ENCODE results near the gene TPM3.

The TPM3 gene

GRCh38 chr1:154225370-154225769 lies 33.5 kb upstream of the TPM3 start:
- H3K14ac ChIP-seq (ENCODE audit: low read length): no peak overlapping the region
- peaks cover 10% of the 10 kb centered on the region for H3K79me2 ChIP-seq (ENCODE audit: control insufficient read depth, insufficient read depth, low read length, poor library complexity)
- H4K12ac ChIP-seq (ENCODE audit: low read depth, low read length): no peak overlapping the region
- no peaks in the 10 kb centered on the region for H3K27me3 ChIP-seq (ENCODE audit: insufficient read depth, low read length)
- H2BK5ac ChIP-seq (ENCODE audit: low read depth, low read length, poor library complexity): no peak overlapping the region
- H3K79me1 ChIP-seq (ENCODE audit: low read length): peaks cover 8% of the 10 kb centered on the region
- no peak overlapping the region for H2AK5ac ChIP-seq (ENCODE audit: low read length)
- H3K4me1 ChIP-seq (ENCODE audit: control insufficient read depth in 1 of 2, insufficient read depth in 2 of 2, low read length in 2 of 2): no peaks in the 10 kb centered on the region
- H3K36me3 ChIP-seq (ENCODE audit: control insufficient read depth in 1 of 2, insufficient read depth in 2 of 2, low read length in 2 of 2): peaks cover 24 to 39% of the 10 kb centered on the region in 2 experiments
- no peak for DNase-seq
- H3K4ac ChIP-seq (ENCODE audit: low read depth, low read length): peak overlapping the region; percentile 70
- no peak overlapping the region for H4K8ac ChIP-seq (ENCODE audit: low read depth, low read length)
- no peak overlapping the region for H3K23ac ChIP-seq (ENCODE audit: low read length)
- no peaks in the 10 kb centered on the region for H3K9me3 ChIP-seq (ENCODE audit: insufficient read depth, low read depth, low read length)
- WGBS (ENCODE audit: extremely low coverage, insufficient coverage, insufficient read length): no CpG with 5 or more reads among the region's 2 CpGs
- H3K18ac ChIP-seq (ENCODE audit: low read length): no peak overlapping the region
- no peak overlapping the region for H2BK120ac ChIP-seq (ENCODE audit: insufficient read depth, low read length, poor library complexity)
- no peak overlapping the region for H2BK12ac ChIP-seq (ENCODE audit: low read length)
- no peak overlapping the region for H3K4me2 ChIP-seq (ENCODE audit: low read length)
- H3K9ac ChIP-seq (ENCODE audit: low read length): no peak overlapping the region
- H4K91ac ChIP-seq (ENCODE audit: low read depth, low read length): no peak overlapping the region
- H2AFZ ChIP-seq (ENCODE audit: insufficient read depth, low read length, poor library complexity): no peak overlapping the region
- H3K4me3 ChIP-seq (ENCODE audit: low read depth, low read length): no peak overlapping the region
- H3K27ac ChIP-seq (ENCODE audit: low read depth, low read length): no peak overlapping the region

- peaks cover 13% of the 10 kb centered on the region for H3K79me1 ChIP-seq (ENCODE audit: low read length)
- H4K8ac ChIP-seq (ENCODE audit: low read depth, low read length): no peak overlapping the region
- no peak overlapping the region for H3K9ac ChIP-seq (ENCODE audit: low read length)
- no peak overlapping the region for H3K4ac ChIP-seq (ENCODE audit: low read depth, low read length)
- no peak overlapping the region for H4K91ac ChIP-seq (ENCODE audit: low read depth, low read length)
- no peak overlapping the region for H2BK5ac ChIP-seq (ENCODE audit: low read depth, low read length, poor library complexity)
- no peak overlapping the region for H3K14ac ChIP-seq (ENCODE audit: low read length)
- WGBS (ENCODE audit: extremely low coverage, insufficient coverage, insufficient read length): no CpG with 5 or more reads among the region's 2 CpGs
- no peaks in the 10 kb centered on the region for H3K27me3 ChIP-seq (ENCODE audit: insufficient read depth, low read length)
- no peak for DNase-seq
- H2BK120ac ChIP-seq (ENCODE audit: insufficient read depth, low read length, poor library complexity): no peak overlapping the region
- peaks cover 20% of the 10 kb centered on the region for H3K79me2 ChIP-seq (ENCODE audit: control insufficient read depth, insufficient read depth, low read length, poor library complexity)
- no peak overlapping the region for H2AK5ac ChIP-seq (ENCODE audit: low read length)
- peaks cover 2 to 4% of the 10 kb centered on the region in 2 experiments for H3K4me1 ChIP-seq (ENCODE audit: control insufficient read depth in 1 of 2, insufficient read depth in 2 of 2, low read length in 2 of 2)
- H3K4me2 ChIP-seq (ENCODE audit: low read length): no peak overlapping the region
- H3K27ac ChIP-seq (ENCODE audit: low read depth, low read length): no peak overlapping the region
- peaks cover 16 to 27% of the 10 kb centered on the region in 2 experiments for H3K36me3 ChIP-seq (ENCODE audit: control insufficient read depth in 1 of 2, insufficient read depth in 2 of 2, low read length in 2 of 2)
- no peak overlapping the region for H2AFZ ChIP-seq (ENCODE audit: insufficient read depth, low read length, poor library complexity)
- H3K18ac ChIP-seq (ENCODE audit: low read length): no peak overlapping the region
- H3K23ac ChIP-seq (ENCODE audit: low read length): no peak overlapping the region
- H3K4me3 ChIP-seq (ENCODE audit: low read depth, low read length): no peak overlapping the region
- no peak overlapping the region for H2BK12ac ChIP-seq (ENCODE audit: low read length)
- no peak overlapping the region for H4K12ac ChIP-seq (ENCODE audit: low read depth, low read length)
- no peaks in the 10 kb centered on the region for H3K9me3 ChIP-seq (ENCODE audit: insufficient read depth, low read depth, low read length)
Measured at GRCh38 chr1:154223621-154224020, 31.7 kb upstream of the TPM3 start.

GRCh38 chr1:154222918-154223317 lies 31.0 kb upstream of the TPM3 start:
- peaks cover 13% of the 10 kb centered on the region for H3K79me1 ChIP-seq (ENCODE audit: low read length)
- H3K9me3 ChIP-seq (ENCODE audit: insufficient read depth, low read depth, low read length): no peaks in the 10 kb centered on the region
- H3K36me3 ChIP-seq (ENCODE audit: control insufficient read depth in 1 of 2, insufficient read depth in 2 of 2, low read length in 2 of 2): peaks cover 11 to 25% of the 10 kb centered on the region in 2 experiments
- H3K23ac ChIP-seq (ENCODE audit: low read length): no peak overlapping the region
- no peak overlapping the region for H3K14ac ChIP-seq (ENCODE audit: low read length)
- H3K18ac ChIP-seq (ENCODE audit: low read length): no peak overlapping the region
- H2BK12ac ChIP-seq (ENCODE audit: low read length): no peak overlapping the region
- H4K91ac ChIP-seq (ENCODE audit: low read depth, low read length): no peak overlapping the region
- no peak overlapping the region for H3K4me3 ChIP-seq (ENCODE audit: low read depth, low read length)
- H3K27me3 ChIP-seq (ENCODE audit: insufficient read depth, low read length): no peaks in the 10 kb centered on the region
- WGBS (ENCODE audit: extremely low coverage, insufficient coverage, insufficient read length): no CpG with 5 or more reads among the region's 1 CpG
- H4K12ac ChIP-seq (ENCODE audit: low read depth, low read length): no peak overlapping the region
- peak overlapping the region; percentile 22 for H3K4me2 ChIP-seq (ENCODE audit: low read length)
- peaks cover 20% of the 10 kb centered on the region for H3K79me2 ChIP-seq (ENCODE audit: control insufficient read depth, insufficient read depth, low read length, poor library complexity)
- H2BK5ac ChIP-seq (ENCODE audit: low read depth, low read length, poor library complexity): no peak overlapping the region
- peak overlapping the region; percentile 66 for H3K4ac ChIP-seq (ENCODE audit: low read depth, low read length)
- no peak overlapping the region for H2BK120ac ChIP-seq (ENCODE audit: insufficient read depth, low read length, poor library complexity)
- H2AK5ac ChIP-seq (ENCODE audit: low read length): no peak overlapping the region
- H4K8ac ChIP-seq (ENCODE audit: low read depth, low read length): no peak overlapping the region
- peaks cover 2 to 4% of the 10 kb centered on the region in 2 experiments for H3K4me1 ChIP-seq (ENCODE audit: control insufficient read depth in 1 of 2, insufficient read depth in 2 of 2, low read length in 2 of 2)
- DNase-seq: no peak
- H3K9ac ChIP-seq (ENCODE audit: low read length): no peak overlapping the region
- no peak overlapping the region for H3K27ac ChIP-seq (ENCODE audit: low read depth, low read length)
- no peak overlapping the region for H2AFZ ChIP-seq (ENCODE audit: insufficient read depth, low read length, poor library complexity)

DNA sequence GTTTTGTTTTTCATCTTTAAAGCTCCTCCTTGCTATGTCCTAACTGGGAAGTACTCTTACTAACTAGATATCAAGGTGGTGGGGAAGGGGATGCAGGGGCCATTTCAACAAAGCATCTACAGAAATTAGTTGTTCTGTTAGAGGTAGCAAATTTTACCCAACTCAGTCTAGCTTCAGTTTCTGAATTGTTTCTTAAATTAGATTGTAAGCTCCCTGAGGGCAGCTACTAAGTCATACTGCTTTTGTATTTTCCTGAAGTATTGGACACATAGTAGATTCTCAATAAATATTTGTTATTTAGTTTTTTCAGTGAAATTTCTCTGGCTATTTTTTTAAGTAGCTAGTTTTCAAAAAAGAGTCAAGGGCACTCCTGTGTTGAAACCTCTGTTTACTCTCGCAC lies 30.6 kb upstream of the TPM3 start:
- Histone ChIP-seq H2BK5ac (ENCODE audit: low read depth, low read length, poor library complexity) (no peak overlapping the region), H3K79me1 (ENCODE audit: low read length) (peaks cover 13% of the 10 kb centered on the region), H2BK120ac (ENCODE audit: insufficient read depth, low read length, poor library complexity) (no peak overlapping the region), H3K9me3 (ENCODE audit: insufficient read depth, low read depth, low read length) (no peaks in the 10 kb centered on the region), H4K12ac (ENCODE audit: low read depth, low read length) (no peak overlapping the region), H3K79me2 (ENCODE audit: control insufficient read depth, insufficient read depth, low read length, poor library complexity) (peaks cover 20% of the 10 kb centered on the region), H3K4me3 (ENCODE audit: low read depth, low read length) (no peak overlapping the region), H3K23ac (ENCODE audit: low read length) (no peak overlapping the region), H2BK12ac (ENCODE audit: low read length) (no peak overlapping the region), H3K4me1 (ENCODE audit: control insufficient read depth in 1 of 2, insufficient read depth in 2 of 2, low read length in 2 of 2) (peaks cover 2 to 4% of the 10 kb centered on the region in 2 experiments), H2AFZ (ENCODE audit: insufficient read depth, low read length, poor library complexity) (no peak overlapping the region), H4K8ac (ENCODE audit: low read depth, low read length) (no peak overlapping the region), H2AK5ac (ENCODE audit: low read length) (no peak overlapping the region), H4K91ac (ENCODE audit: low read depth, low read length) (no peak overlapping the region), H3K4ac (ENCODE audit: low read depth, low read length) (peak overlapping the region; percentile 91), H3K27ac (ENCODE audit: low read depth, low read length) (no peak overlapping the region), H3K9ac (ENCODE audit: low read length) (no peak overlapping the region), H3K27me3 (ENCODE audit: insufficient read depth, low read length) (no peaks in the 10 kb centered on the region), H3K14ac (ENCODE audit: low read length) (no peak overlapping the region), H3K4me2 (ENCODE audit: low read length) (peak overlapping the region; percentile 44), H3K18ac (ENCODE audit: low read length) (no peak overlapping the region), H3K36me3 (ENCODE audit: control insufficient read depth in 1 of 2, insufficient read depth in 2 of 2, low read length in 2 of 2) (peaks cover 11 to 25% of the 10 kb centered on the region in 2 experiments)
- no peak for DNase-seq
- WGBS (ENCODE audit: extremely low coverage, insufficient coverage, insufficient read length): no CpG with 5 or more reads among the region's 1 CpG
